Superior temporal gyrus (tissue), 1 donor: ENCODE results near the gene HOXD13.

Source experiments
- DNase-seq: peaks from one replicate; pipeline ENCODE4 v3.0.0-alpha.2; 2016; ENCODE audit errors: extremely low spot score

The HOXD13 gene

DNA sequence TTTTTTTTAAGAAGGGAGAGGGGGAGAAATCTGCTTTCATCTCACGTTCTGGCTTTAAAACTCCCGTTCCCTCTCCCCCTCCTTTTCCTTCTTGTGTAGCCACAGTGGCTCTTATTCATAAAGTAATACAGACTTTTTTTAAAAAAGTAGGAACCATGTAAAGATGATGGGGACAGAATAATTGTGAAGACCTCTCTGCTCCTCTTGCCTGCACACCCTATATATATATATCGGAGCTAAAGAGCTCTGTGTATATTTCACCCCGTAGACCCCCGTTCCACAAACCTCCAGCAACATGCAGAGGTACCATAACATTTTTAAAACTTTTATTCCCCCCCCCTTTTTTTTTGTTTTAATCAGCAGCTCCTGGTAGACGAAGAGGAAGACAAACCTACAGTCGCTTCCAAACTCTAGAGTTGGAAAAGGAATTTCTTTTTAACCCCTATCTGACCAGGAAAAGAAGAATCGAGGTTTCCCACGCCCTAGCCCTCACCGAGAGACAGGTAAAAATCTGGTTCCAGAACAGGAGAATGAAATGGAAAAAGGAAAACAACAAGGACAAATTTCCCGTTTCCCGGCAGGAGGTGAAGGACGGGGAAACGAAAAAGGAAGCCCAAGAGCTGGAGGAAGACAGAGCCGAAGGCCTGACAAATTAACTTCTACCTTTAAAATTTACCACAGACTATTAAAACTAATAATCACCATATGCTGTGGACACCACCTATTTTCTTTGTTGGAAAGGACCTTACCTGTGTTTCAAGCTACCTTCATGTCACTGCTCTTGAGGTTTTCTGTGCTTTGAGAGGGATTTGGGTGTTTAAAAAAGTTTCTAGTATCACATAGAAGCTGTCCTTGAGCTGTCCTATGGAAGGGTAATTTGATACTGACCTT, 38.7 kb downstream of the HOXD13 start:
- DNase-seq: no peak

DNA sequence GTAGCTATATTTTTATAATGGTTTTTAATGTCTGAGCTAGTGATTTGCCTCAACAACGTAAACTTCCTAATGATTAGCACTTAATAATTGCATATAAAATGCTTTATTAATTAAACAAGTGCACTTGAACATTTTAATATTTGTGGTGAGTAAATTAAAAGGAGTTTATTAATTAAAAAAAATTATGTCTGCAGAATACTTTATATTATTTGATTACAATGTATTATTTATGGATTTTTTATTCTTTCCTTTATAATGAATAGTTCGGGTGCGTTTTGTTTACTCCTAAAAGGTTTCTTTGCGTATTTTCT, 39.3 kb downstream of the HOXD13 start:
- no peak for DNase-seq

DNA sequence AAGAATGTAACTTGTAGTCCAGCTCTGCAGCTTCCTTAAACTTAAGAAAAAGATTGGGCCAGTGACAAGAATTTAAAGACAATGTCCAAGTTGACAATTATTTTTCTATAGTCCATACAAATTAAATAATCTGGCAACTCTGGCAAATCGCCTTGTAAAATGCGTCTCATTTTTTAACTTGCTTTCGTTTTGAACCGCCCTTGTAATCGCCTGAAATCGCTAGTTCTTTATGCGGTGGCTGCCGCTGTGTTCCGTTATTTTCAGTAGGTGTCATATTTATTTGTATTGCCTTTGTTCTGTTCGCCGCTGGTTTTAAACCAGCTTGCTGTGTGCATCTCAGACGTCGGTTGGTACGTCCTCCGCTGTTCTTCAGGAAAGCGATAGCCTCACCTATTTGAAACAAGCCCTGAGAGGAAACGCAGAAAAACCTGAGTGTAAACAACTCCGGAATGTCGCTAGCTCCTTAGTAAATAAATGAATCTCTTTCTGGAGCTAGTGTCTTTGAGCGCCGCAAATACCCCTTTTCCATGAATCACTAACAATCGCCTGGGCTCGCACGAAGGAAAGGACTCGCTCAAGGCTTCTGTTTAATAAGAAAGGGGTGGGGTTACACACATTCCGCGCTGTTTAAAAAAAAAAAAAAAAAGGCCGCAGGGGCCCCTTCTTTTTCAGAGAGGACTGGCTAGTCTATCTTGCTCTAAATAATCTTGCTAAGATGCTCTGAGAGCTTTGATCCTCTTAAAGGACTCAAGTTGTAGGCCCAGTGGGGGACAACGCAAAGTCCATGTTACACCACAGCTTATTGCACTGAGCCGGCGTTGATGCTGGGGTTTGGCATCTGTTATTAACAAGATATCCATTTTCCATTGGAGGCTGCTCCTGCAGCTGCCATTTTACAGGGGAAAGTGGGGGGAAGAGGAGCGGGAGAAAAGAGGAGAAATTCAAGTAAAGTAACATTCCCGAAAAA, 40.0 kb downstream of the HOXD13 start:
- no peak for DNase-seq

DNA sequence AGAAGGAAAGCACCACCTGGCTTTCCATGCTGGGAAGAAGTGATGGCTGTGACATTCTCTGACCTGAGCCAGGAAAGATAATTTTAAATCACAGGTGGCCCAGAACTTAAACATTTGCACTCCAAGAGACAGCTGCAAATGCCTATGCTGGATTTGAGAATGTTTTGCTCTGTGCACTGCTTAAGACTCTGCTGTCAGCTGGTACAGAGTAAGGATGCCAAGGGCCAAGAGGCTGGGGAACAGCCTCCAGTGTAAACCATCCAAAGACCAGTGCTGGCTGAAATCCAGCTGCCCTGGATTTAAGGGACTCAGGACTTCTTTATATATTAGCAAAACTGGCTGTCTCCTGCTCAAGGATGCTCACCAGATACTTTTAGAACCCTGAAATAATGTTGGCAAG, 40.9 kb downstream of the HOXD13 start:
- no peak for DNase-seq

DNA sequence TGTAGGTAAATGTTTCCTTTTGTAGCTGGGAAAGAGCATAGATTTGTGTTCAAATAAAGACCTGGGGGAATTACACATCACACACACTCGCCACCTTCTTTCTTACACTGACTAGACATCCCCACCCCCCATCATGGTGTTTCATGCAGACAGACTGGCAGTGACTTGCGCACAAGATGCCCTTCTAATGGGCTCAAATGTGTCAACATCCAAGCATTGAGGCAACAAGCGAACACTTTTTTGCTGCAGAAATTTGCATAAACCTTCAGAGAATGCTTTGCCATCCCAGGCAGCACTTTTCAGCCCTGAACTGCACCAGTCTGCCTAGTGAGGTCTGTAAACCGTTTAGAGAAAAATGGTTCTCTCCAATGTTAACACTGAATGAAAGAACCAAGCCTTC, 41.5 kb downstream of the HOXD13 start:
- DNase-seq: no peak

DNA sequence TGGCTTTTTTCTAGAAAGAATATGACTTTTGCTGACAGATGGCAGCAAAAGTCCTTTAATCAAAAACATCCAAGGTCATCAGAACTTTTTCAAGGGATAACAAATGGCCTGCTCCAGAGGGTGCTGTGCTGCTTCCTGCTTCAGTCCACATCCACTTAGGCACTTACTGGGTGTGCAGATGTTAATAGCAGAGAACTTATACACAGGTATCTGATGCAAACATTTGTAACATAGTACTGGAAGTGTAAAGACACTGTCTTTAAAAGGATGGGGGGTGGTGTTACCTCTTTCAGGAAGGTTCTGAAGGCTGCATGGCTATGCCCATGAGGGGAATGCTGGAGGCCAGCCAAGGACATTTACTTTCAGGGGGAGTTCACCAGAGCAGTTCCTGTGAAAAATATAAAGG, 42.5 kb downstream of the HOXD13 start:
- no peak for DNase-seq

DNA sequence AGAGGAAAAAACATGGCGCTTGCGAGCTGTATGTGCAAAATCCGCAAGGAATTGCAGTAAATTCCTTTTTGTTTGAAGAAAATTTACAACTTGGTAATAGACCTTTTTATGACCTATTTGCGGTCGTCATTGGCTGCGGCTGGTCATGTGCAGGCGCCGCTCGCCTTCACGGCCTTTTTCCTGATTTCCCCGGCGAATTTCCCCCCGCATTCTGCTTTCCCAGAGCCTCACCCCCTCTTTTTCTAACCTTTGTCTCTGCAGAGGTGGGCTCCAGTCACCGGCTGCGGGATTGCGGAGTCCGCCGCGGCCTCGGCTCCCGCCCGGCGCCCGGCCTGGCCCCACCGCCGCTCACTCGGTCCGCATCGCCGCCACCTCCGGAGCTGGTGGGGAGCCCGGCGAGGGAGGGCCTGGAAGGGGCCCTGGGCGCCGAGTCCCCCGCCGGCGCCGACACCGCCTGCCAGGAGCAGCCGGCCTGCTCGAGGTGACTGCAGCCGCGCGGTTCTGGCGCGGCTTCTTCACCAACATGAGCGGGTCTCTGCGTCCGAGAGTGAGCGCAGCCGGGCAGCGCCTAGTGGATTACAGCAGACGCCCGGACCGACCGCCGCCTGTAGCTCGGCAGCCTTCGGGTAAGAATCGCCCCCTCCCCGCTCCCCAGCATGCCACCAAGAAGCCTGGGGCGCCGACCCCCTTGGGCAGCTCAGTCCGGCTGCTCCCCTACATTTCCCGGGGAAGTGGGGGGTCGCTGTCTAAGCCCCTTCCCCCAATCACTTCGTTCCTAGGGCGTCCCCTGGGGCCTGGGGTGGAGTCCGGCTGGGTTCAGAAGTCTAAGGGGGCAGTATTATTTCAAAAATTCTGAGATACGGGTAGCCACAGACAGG, 44.1 kb downstream of the HOXD13 start:
- DNase-seq: no peak

DNA sequence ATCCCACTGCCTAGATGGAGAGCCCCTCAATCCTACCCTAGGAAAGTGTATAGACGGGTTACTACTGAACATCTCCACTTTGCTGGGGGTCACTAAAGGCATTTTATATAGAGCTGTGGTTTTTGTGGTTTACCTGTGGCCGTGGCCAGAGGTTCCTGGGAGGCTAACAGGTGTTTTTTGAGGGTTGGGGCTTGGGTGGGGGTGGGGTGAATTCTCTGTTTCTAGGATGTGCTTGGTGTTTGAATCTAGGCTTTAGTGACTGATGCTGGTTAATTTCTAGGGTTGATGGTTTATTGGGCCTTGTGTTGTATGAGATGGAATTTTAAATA, 44.7 kb downstream of the HOXD13 start:
- DNase-seq: no peak

DNA sequence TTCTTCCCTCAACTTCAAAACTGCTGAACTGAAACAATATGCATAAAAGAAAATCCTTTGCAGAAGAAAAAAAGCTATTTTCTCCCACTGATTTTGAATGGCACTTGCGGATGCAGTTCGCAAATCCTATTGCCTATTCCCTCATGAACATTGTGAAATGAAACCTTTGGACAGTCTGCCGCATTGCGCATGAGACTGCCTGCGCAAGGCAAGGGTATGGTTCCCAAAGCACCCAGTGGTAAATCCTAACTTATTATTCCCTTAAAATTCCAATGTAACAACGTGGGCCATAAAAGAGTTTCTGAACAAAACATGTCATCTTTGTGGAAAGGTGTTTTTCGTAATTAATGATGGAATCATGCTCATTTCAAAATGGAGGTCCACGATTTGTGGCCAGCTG, 45.4 kb downstream of the HOXD13 start:
- DNase-seq: no peak

DNA sequence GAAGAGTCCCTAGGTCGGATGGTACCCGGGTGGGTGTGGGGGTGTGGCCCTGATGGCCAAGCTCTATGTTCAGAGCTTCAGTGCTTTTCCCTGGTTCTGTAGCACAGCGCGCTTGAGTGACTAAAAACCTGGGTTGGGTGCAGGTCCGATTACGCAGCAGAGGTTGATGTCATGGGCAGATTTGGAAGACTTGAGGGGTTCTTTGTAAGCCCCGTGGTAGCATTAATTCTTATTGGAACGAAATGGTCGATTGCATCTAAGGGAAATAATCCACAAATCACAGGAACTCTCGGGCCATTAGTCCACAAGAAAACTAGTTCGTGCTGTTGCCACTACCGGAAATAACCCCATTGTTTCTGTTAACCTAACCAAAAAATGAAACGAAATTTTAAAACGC, 46.0 kb downstream of the HOXD13 start:
- no peak for DNase-seq

DNA sequence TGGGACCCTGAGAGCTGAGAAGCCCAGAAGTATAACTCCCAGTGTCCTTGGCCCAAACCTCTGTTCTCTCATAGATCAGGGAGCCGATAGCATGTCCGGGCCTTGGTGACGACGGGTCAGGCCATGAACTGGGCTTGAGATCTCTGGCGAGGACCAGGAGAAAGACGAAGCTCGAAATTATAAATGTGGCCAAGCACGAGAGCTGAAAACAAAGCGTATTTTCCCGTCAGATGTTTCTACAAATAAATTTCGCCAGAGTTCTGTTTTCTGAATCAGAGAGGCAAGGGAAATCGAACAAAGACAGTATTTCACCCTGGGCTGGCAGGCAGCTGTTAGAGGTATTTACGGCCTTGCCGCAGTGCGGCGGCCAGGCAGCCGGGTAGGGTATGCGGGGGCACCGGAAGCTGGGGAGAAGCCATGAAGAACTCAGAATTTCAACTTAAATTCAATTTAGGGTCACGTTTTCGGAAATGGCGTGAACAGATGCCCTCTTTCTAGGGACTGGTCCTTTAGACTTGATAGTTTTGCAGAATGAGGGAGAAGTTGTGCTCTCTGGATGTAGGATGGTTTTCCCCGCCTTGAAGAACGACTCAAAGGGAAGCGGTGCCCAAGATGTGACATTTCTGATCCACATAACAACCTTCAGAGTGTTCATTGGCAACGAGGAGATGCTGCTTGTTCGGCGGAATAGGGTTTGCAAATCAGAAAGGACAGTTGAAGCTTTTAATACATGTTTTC, 46.6 kb downstream of the HOXD13 start:
- DNase-seq: no peak

DNA sequence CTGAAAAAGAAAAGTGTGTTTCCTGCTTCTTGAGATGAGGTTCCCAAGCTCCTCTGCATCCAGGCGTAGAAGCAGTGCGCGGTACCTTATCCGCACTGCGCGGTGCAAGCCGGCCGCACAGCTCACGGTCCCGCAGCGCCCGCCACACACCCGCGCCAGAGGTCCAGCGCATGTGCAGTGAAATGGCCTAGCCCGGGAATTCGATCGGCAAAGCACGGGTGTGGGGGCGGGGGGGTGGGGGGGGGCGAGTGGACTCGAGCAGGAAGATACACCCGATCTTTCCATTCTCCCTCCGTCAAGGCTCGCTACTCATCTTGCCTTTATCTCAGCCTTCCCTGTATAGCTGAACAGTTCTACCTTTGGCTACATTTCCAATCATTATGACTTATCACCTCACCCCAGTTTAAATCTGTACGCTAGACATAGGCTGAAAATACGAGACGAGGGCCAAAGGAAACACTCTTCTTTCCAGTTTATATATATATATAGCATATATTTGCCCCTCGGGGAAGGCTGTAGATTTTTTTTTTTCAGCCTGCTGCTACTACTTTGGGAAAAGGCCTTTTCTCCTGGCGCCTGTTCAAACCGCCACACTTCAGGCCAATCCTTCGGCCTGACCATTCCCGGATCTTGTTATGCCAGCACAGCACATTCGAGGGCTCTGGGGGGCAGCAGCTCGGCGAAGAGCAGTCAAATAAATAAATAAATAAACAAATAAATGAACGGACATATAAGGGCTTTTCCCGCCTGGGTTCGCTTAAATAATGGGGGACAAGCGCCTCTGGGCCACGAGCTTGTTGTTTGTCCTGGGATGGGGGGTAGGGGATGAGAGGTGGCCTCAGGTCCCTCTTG, 47.4 kb downstream of the HOXD13 start:
- no peak for DNase-seq

DNA sequence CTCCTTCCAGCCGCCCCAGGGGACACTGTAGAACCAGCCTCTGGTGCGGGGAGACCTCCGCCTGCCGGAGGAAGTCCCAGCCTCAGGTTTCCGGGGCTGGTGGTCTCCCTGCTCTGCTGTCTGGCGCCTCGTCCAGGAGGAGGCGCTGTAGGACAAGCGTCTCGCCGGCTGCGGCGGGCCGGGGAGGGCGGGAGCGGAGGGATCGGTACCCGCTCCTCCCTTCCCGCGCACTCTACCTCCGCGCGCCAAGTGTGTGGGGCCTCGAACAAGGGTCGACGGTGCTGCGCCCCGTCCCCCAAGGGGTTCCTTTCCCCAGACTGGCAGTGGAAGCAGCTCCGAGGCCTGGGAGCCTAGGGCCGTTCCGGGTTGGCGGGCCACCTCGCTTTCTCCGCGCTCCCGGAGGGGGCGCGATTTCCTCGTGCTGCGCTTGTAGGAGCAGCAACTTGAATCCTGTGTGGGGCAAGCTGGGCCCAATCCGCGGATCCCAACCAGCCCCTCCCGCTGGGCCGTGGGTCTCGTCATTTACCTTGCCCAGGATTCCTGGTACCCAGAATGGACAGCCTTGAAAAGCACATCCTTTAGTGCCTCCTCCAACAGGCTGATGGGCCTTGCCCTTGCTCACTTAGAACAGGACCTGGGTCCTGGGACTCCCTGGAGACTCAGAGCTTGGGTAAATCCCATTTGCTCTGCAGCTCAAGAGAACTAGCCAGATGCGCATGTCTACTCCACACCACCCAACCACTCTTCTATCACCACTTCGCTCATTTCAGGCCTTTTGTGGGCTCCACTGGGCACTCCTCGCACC, 48.2 kb downstream of the HOXD13 start:
- DNase-seq: peak; percentile 70

DNA sequence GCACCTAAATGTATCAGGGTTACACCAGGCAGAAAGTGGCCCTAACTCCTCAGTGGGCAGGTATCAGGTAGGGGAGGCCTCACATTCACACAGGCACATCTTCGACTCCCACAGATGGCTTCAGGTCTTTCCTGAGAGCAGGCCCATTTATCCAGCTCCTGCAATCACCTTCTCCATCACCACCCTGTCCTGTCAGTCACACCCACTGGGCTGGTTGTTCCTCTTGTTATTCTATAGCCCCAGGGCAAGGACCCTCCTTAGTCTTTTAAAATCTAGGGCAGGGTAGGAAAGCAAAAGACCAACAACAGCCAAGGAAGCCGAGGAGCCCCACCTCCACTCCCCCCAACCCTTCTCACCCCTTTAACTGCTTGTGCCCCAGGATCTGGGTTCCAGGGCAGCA, 49.8 kb downstream of the HOXD13 start:
- DNase-seq: no peak
